Lower leg skin (tissue), 4 donors: ENCODE results near the gene SLC13A3. TPM values are rescaled to one million over a fixed set of nuclear protein-coding genes. Genes with fewer than 3 reads are reported as not detected.

Source experiments
- DNase-seq, 2 donors: peaks; one replicate each; pipeline ENCODE4 v3.0.0-alpha.2; 2019; ENCODE audit warnings: low spot score in 2 of 2
- H3K4me3 ChIP-seq: fragments of 200-600 bp; sonication (generic); 2 replicates; pipeline ENCODE4 v1.5.1; 2017; ENCODE audit warnings: mild to moderate bottlenecking, low read depth; ENCODE audit not compliant: poor library complexity, severe bottlenecking
- CTCF ChIP-seq, 3 donors: fragments of 450-650 bp; IDR thresholded peaks; one replicate each; pipeline ENCODE4 v1.5.1; 2016; ENCODE audit warnings: antibody characterized with exemption in 3 of 3, mild to moderate bottlenecking in 3 of 3, moderate library complexity in 2 of 3
- POLR2A ChIP-seq, 2 donors: fragments of 450-650 bp; IDR thresholded peaks; one replicate each; pipeline ENCODE4 v1.6.1; 2016 to 2017; ENCODE audit warnings: antibody characterized with exemption in 2 of 2, mild to moderate bottlenecking in 1 of 2, moderate library complexity in 1 of 2
- WGBS, 2 donors: methylation state at CpG; one replicate each; pipeline ENCODE4 v1.1.5; 2018; 5-methylcytosine and 5-hydroxymethylcytosine counted together
- intact Hi-C: fragments of 100-400 bp; cut with DNase I; formaldehyde crosslinking; loops from one replicate; pipeline ENCODE4 v1.15.0; 2023; ENCODE audit warnings: low total_unique reads
- total RNA-seq, 4 donors: library from RNA; depleted of rRNA; stranded (reverse); fragments of >200 nt; gene quantifications; one replicate each; pipeline ENCODE4 v1.1.0, GENCODE V29; 2016

The SLC13A3 gene
- total RNA-seq, 4 donors from 2014 or later, result 1.4 to 3.3 (median 1.8) TPM

GRCh38 chr20:46607191-46607848 lies 43.9 kb downstream of the SLC13A3 start:
- TF ChIP-seq CTCF (IDR thresholded peaks at IDR 0.05) (no peak), POLR2A (IDR thresholded peaks at IDR 0.05) (no peak)
- DNase-seq, result no peak
- no peak overlapping the region for H3K4me3 ChIP-seq
- intact Hi-C loops, result no loop called here
- WGBS, 2 donors, result 88 to 95% methylated on average over 4 of the region's 4 CpGs

- no peak for TF ChIP-seq CTCF (IDR thresholded peaks at IDR 0.05)
- TF ChIP-seq POLR2A (IDR thresholded peaks at IDR 0.05), result no peak
- WGBS, 2 donors, result 90 to 99% methylated on average over 4 of the region's 4 CpGs
- H3K4me3 ChIP-seq, result no peak overlapping the region
- DNase-seq, result no peak
- intact Hi-C loops, result no loop called here
These were observed 44.5 kb downstream of the SLC13A3 start for GRCh38 chr20:46606817-46607190.

GRCh38 chr20:46605978-46606816 lies 45.1 kb downstream of the SLC13A3 start:
- no peak for DNase-seq
- H3K4me3 ChIP-seq, result no peak overlapping the region
- intact Hi-C loops, result no loop called here
- TF ChIP-seq POLR2A (IDR thresholded peaks at IDR 0.05), result no peak
- no peak for TF ChIP-seq CTCF (IDR thresholded peaks at IDR 0.05)
- 93% methylated on average over 9 of the region's 9 CpGs for WGBS, 2 donors

- no peak overlapping the region for H3K4me3 ChIP-seq
- peak in 1 of 2 donors; percentile 23 for DNase-seq
- intact Hi-C loops, result no loop called here
- TF ChIP-seq POLR2A (IDR thresholded peaks at IDR 0.05), result no peak
- TF ChIP-seq CTCF (IDR thresholded peaks at IDR 0.05), result no peak
These were observed 46.1 kb downstream of the SLC13A3 start for GRCh38 chr20:46605181-46605580.

- intact Hi-C loops, result no loop called here
These were observed 46.6 kb downstream of the SLC13A3 start for GRCh38 chr20:46604551-46605133.

More at GRCh38 chr20:46604551-46605133, 46.6 kb downstream of the SLC13A3 start:
- peak in 1 of 2 donors; percentile 65 for DNase-seq
- WGBS, 2 donors, result 88 to 90% methylated on average over 13 of the region's 13 CpGs
- no peak overlapping the region for H3K4me3 ChIP-seq
- TF ChIP-seq POLR2A (IDR thresholded peaks at IDR 0.05), result no peak
- no peak for TF ChIP-seq CTCF (IDR thresholded peaks at IDR 0.05)
